ENCODE measurements around the gene ARMC8. TPM values are rescaled to one million over a fixed set of nuclear protein-coding genes. Genes with fewer than 3 reads are reported as not detected.
"Not testable (repeated sequence)": the region's sequence is repeated elsewhere in the genome, so short reads cannot be mapped to it uniquely, and the experiment has no call there.

The ARMC8 gene
- 69.2 and 82.3 TPM in 2 replicates for total RNA-seq

DNA sequence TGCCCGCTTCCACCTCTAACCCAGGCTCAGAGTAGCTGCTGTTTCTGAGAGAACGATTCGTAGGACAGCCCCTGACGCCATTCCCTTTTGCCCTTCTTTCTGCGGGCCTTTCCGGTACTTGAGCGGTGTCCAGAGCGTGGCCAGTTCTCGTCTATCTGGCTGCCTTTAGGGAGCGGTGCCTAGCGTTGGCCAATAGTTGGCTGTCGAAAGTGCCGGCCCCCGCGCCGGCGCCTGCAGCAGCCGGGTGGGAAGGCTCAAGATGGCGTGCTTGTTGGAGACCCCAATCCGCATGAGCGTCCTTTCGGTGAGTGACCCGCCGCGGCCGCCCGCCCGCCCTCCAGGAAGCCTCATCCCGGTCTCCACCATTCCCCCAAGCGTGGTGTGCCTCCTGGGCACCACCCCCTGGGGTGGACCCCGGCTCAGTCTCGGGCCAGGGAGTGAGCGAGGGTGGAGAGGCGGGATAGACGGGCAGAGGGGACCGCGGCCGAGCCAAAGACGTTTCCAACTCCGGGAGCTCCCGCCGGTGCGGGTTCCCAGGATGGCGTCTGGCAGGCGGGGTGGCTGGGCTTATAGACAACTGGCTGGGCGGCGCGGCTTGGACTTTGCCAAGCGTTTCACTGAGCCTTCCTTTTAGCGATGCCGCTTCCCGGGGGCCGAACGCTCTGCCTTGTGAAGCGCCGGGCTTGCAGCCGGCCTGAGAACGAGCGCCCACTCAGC lies at the start of gene ARMC8:
Gene ARMC8, plus strand, starts transcription at position 6 of the 717 bp plus-strand sequence. Its CDS starts 254 bp downstream, at position 260.
- H3K27ac Mint-ChIP-seq: peak within 1 kb of the TSS; percentile 99
- H3K9me3 Mint-ChIP-seq: no peaks in the 10 kb centered on the region
- TF ChIP-seq CTCF (IDR thresholded peaks at IDR 0.05): no peak
- peaks cover 19% of the 10 kb centered on the region for H3K36me3 Mint-ChIP-seq (ENCODE audit: low read depth)
- peaks cover 37% of the 10 kb centered on the region for H3K4me1 Mint-ChIP-seq
- H3K27me3 Mint-ChIP-seq: peaks cover 5% of the 10 kb centered on the region
- peak; percentile 79 for DNase-seq
- ATAC-seq (ENCODE audit: low read depth): peak; percentile 65
- ChIA-PET POLR2A (interaction anchor here (0.5 to 2.7 kb wide), 8 partner anchors 13 to 1990 kb away, joined by 3 to 42 read pairs (median 6); partner anchors contain the start of genes CEP70, DBR1 and STAG1), CTCF (interaction anchor here (1.2 kb wide), 2 partner anchors 13 to 728 kb away, joined by 4 to 6 read pairs; partner anchors contain the start of gene DBR1)
- intact Hi-C loops (cut with micrococcal nuclease): loop anchor here (1.0 to 10.0 kb wide), 13 partner anchors 12 to 1991 kb away; partner anchors contain the start of genes CEP70, COPB2, DBR1 and MRPS22
- H3K4me3 Mint-ChIP-seq: peak within 1 kb of the TSS; percentile 92

DNA sequence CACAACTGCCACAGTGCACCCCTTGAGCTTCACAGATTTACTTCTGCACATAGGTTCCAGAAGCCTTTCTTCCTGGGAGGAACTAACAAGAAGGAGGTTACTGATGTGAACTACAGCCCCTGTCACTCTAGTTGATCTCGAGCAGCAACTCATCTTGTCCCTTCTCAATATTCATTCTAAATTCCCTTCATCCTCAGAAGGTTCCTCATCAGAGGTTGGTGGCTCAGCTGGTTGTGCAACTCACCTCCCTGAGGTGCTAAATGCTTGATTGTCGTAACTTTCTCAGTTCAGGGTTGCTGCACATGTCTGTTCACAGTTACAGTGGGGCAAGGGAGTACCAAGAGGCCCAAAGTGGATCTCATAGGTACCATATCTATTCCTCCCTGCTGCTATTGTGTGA lies 49.2 kb upstream of the ARMC8 start:
- Mint-ChIP-seq H3K36me3 (ENCODE audit: low read depth) (no peaks in the 10 kb centered on the region), H3K4me1 (peaks cover 29% of the 10 kb centered on the region), H3K27me3 (no peaks in the 10 kb centered on the region), H3K9me3 (no peaks in the 10 kb centered on the region), H3K4me3 (no peak overlapping the region), H3K27ac (no peak overlapping the region)
- DNase-seq (no peak), ATAC-seq (ENCODE audit: low read depth) (no peak)
- POLR2A ChIA-PET: no interaction called here
- CTCF ChIA-PET: no interaction called here
- intact Hi-C loops (cut with micrococcal nuclease): no loop called here
- no peak for TF ChIP-seq CTCF (IDR thresholded peaks at IDR 0.05)

- DNase-seq: no peak
- Mint-ChIP-seq H3K4me1 (peaks cover 23% of the 10 kb centered on the region), H3K27ac (no peak overlapping the region), H3K36me3 (ENCODE audit: low read depth) (no peaks in the 10 kb centered on the region), H3K27me3 (no peaks in the 10 kb centered on the region), H3K9me3 (no peaks in the 10 kb centered on the region), H3K4me3 (no peak overlapping the region)
- no peak for ATAC-seq (ENCODE audit: low read depth)
- TF ChIP-seq CTCF (IDR thresholded peaks at IDR 0.05): no peak
- ChIA-PET CTCF (interaction anchor here (1.2 kb wide), 1 partner anchor 20 kb away, joined by 3 read pairs; no protein-coding TSS in a partner anchor), POLR2A (no interaction called here)
- intact Hi-C loops (cut with micrococcal nuclease): no loop called here
Observed at GRCh38 chr3:138139691-138140090, 47.4 kb upstream of the ARMC8 start.

- CTCF ChIA-PET: interaction anchor here (1.2 kb wide), 1 partner anchor 21 kb away, joined by 3 read pairs; no protein-coding TSS in a partner anchor
- H3K9me3 Mint-ChIP-seq: no peaks in the 10 kb centered on the region
- intact Hi-C loops (cut with micrococcal nuclease): no loop called here
- DNase-seq (no peak), ATAC-seq (ENCODE audit: low read depth) (no peak)
- H3K4me3 Mint-ChIP-seq: no peak overlapping the region
- POLR2A ChIA-PET: no interaction called here
- no peak overlapping the region for H3K27ac Mint-ChIP-seq
- TF ChIP-seq CTCF (IDR thresholded peaks at IDR 0.05): no peak
- H3K4me1 Mint-ChIP-seq: peaks cover 11% of the 10 kb centered on the region
- no peaks in the 10 kb centered on the region for H3K36me3 Mint-ChIP-seq (ENCODE audit: low read depth)
- peaks cover 1% of the 10 kb centered on the region for H3K27me3 Mint-ChIP-seq
Observed at GRCh38 chr3:138140940-138141339, 46.2 kb upstream of the ARMC8 start.

DNA sequence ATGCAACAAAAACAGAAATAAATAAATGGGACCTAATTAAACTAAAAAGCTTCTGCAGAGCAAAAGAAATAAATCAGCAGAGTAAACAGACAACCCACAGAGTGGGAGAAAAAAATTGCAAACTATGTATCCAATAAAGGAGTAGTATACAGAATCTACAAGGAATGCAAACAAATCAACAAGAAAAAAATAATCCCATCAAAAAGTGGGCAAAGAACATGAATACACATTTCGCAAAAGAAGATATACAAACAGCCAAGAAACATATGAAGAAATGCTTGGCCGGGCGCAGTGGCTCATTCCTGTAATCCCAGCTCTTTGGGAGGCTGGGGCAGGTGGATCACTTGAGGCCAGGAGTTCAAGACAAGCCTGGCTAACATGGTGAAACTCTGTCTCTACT lies 44.9 kb upstream of the ARMC8 start:
- H3K9me3 Mint-ChIP-seq; CTCF ChIA-PET; H3K27me3 Mint-ChIP-seq; intact Hi-C loops (cut with micrococcal nuclease); ATAC-seq (ENCODE audit: low read depth); H3K4me3 Mint-ChIP-seq; H3K36me3 Mint-ChIP-seq (ENCODE audit: low read depth); H3K27ac Mint-ChIP-seq; DNase-seq; H3K4me1 Mint-ChIP-seq: not testable (repeated sequence)
- POLR2A ChIA-PET: interaction anchor here (0.7 kb wide), 1 partner anchor 45 kb away, joined by 7 read pairs; the partner anchor contains the start of gene ARMC8
